GM21360 (cell line): ENCODE measurements around the gene PRR14.
"Not testable (repeated sequence)": the region's sequence is repeated elsewhere in the genome, so short reads cannot be mapped to it uniquely, and the experiment has no call there.

Experiments used
- ATAC-seq: cut with Tn5 transposase; IDR thresholded peaks from one replicate; pipeline ENCODE4 v1.9.1; 2021; ENCODE audit warnings: mild to moderate bottlenecking, moderate library complexity; ENCODE audit not compliant: unreplicated experiment

PRR14 gene

GRCh38 chr16:30688701-30689100 lies 37.9 kb downstream of the PRR14 start:
- ATAC-seq: no peak

- no peak for ATAC-seq
Measured at GRCh38 chr16:30691907-30692306, 41.1 kb downstream of the PRR14 start.

GRCh38 chr16:30692396-30693064 lies 41.8 kb downstream of the PRR14 start:
- no peak for ATAC-seq

- no peak for ATAC-seq
Measured at GRCh38 chr16:30694926-30695693, 44.4 kb downstream of the PRR14 start.

GRCh38 chr16:30696646-30697045 lies 45.9 kb downstream of the PRR14 start:
- ATAC-seq: not testable (repeated sequence)

GRCh38 chr16:30697264-30698138 lies 46.7 kb downstream of the PRR14 start:
- peak; percentile 75 for ATAC-seq

- ATAC-seq: peak; percentile 48
Measured at GRCh38 chr16:30698139-30698815, 47.5 kb downstream of the PRR14 start.

- ATAC-seq: peak; percentile 23
Measured at GRCh38 chr16:30698816-30699614, 48.3 kb downstream of the PRR14 start, which contains the start of gene SRCAP. SRCAP (plus strand) TSS chr16:30699171; CDS start chr16:30700825, 1,654 bp downstream.

- ATAC-seq: no peak
Measured at GRCh38 chr16:30699615-30700099, 48.9 kb downstream of the PRR14 start.

- no peak for ATAC-seq
Measured at GRCh38 chr16:30700491-30700890, 49.7 kb downstream of the PRR14 start.

- no peak for ATAC-seq
Measured at GRCh38 chr16:30700971-30701370, 50.2 kb downstream of the PRR14 start.

GRCh38 chr16:30703071-30703470 lies 52.3 kb downstream of the PRR14 start:
- ATAC-seq: not testable (repeated sequence)

GRCh38 chr16:30703971-30704370 lies 53.2 kb downstream of the PRR14 start:
- ATAC-seq: no peak
